ENCODE measurements around the gene C1orf198.

C1orf198 gene

DNA sequence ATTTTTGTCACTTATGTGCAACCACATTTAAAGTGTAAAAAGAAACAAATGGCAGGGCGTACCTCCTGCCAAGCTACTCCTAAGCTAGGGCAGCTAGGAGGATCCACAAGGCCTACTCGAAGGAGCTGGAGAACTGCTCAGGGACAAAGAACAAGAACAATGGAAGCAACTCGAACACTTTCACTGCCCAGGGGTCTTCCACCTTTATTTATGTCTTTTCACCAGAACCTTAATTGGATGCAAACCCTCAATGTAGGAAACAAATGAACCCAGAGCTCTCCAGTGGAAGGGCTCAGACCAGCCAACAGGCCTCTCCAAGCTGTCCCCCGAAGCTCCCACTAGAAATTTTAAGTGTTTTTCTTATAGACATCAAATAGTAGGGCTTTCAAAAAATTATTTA, 39.9 kb downstream of the C1orf198 start:
- DNase-seq: no peak

DNA sequence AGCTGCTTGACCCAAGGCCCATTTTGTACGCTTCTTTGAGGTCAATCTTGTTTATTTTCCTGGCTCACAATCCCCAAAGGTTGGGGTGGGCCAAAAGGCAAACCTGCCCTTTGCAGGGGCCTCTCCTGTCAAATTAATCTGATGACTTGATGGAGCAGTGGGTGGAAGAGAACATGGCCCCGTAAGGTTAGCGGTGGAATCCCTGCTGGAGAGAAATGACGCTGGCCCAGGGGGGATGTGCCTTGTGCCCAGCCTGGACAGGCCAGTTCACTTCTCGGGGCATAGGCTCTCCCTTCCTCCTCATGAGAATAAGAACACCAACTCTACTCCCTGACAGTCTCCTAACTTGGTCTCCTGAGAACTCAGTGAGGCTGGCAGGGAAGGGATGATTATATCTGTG, 40.5 kb downstream of the C1orf198 start:
- no peak for DNase-seq

DNA sequence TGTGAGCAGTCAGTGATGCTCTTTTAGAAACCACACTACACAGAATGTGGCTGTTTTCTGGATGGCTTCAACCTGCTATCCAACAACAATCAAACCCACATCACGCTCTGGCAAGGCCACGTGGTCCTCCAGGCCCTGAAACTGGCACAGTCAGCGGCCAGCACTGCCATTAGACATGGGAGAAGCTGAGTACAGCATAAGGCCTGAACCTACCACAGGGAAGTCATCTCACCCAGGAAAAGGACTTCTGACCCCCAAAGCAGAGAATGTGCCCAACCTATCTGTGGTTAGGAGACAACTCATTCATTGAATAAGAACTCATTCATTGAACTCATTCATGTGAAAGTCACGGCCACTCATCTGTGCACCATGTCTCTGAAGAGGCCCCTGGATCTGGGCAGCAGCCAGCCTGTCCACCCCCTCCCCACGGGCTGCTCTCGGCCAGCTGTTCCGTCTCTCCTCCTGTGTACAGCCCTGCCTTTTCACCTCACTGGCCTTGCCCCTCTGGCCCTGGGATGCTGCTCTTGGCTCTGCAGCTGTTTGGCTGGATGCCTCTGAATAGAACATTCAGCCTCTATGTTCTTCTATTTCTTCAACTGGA, 41.1 kb downstream of the C1orf198 start:
- DNase-seq: no peak

DNA sequence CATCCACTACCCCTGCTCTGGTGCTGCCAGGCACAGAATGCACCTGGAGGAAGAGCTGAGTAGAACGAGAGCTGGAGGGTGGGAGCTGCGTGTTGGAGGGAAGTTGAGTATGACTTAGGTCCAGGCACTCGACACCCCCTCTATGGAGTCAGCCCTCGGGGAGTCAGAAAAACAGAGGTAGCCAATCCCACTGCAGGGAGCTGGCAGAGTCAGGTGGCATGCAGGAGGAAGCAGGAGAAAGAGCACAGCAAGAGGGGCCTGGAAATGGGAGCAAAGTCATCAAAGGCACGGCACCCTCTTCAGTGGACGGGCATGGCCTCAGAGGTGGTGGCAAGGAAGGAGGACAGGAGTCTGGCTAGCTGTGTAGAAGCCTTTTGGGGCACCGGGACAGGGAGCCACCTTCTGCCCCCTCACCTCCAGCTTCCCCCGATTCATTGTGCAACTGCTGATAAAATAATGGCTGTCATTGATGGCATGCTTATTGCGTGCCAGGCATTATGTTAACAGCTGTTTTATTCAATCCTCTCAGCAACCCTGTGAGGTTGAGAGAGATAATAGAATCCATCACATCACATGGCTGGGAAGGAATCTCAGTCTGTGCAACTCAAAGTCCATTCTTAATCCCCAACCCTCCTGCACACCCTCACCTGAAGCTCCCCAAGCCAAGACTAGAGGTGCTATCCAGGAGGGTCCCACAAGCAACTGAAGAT, 42.0 kb downstream of the C1orf198 start:
- DNase-seq: no peak

DNA sequence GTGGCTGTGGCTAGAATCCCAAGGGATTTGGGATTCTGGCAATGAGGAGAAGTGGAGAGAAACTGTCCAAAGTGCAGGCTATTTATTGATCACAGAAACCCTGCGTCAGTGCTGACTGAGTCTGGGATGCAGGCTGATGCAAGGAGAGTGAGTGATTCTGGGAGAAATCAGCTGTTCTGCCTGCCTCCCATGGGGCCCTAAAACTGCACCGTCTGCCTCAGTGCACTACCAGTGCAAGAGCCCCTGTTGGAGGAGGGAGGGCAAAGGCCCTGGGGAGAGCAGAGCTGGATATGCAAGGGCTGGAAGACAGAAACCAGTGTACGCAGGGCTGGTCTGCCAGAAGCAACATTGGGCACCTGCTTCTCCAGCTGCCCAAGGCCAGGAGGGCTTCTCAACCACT, 42.6 kb downstream of the C1orf198 start:
- no peak for DNase-seq

- DNase-seq: no peak
These were observed 43.2 kb downstream of the C1orf198 start for GRCh38 chr1:230824919-230825721.

DNA sequence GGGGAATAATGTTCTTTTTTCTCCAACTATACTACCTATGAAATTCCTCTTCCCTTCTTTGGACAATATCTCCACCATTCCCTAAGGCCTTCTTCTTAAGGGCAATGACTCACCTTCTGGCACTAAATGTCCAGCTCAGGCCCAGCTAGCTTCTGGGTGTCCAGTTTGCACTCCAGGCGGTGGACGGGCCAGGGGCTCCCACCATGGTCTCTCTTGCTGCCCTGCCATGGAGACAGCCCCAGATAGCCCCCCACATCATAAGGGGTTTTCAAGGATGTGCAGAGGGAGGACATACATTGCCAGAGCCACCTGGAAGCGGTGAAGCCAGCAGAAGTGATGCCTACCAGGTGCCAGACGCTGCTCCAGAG, 43.8 kb downstream of the C1orf198 start:
- DNase-seq: no peak

DNA sequence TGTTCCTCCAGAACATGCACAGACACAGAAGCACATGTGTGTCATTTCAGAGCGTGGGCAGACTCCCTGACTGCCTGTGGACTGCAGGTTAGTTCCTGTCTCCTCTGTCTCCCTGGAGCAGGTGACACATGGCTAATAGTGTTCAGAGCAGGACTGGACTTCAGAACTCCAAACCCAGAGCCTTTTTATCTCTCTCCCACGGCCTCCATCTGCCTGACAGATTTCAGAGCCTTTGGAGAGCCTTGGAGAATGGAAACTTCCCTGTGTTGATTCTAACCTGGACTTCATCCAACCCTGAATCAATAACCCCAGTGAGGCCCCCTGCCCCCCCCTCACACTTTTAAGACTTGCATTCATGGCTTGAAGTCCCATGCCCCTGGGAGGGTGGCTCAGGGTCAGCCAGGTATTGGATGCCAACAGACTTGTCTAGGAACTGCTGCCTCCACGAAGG, 44.4 kb downstream of the C1orf198 start:
- DNase-seq: no peak

DNA sequence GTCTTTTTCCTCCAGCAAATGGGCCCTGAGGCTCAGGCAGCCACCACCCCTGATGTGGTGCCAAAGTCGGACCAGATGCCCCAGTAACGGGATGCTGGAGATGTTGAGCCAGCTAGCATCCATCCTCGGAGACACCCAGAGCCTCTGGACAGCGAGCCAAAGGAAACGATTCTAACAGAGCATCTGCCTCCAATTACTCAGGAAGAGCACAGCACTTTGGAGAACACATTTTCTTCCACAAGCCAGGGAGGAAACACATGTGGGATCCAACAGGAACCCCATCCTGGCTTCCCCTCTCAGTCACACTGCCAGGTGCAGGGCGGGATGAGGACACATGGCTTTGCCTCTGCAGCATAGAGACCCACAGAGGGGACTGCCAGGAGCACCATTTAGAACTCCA, 44.9 kb downstream of the C1orf198 start:
- DNase-seq: no peak

DNA sequence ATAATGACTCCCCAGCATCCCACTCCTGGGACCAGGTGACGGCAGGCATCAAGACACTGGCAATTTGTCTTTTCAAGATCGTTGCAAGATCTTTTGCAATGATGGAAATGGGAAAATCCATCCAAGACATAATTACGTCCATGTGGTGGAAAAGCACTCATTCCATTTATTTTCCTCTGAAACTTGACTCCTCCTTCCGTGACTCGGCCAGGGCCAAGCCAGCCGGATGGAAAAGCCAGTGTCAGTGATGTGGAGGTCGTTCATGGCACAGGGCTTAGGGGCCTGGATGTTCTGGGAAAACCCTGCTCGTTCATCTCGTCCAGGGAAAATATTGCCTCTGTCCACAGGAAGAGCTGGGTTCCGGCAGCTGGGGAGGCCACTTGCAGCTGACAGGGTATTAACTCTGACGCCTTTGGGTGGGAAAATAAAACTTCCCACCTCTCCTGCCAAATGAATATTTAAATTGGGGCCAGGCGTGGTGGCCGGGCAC, 46.2 kb downstream of the C1orf198 start:
- no peak for DNase-seq

DNA sequence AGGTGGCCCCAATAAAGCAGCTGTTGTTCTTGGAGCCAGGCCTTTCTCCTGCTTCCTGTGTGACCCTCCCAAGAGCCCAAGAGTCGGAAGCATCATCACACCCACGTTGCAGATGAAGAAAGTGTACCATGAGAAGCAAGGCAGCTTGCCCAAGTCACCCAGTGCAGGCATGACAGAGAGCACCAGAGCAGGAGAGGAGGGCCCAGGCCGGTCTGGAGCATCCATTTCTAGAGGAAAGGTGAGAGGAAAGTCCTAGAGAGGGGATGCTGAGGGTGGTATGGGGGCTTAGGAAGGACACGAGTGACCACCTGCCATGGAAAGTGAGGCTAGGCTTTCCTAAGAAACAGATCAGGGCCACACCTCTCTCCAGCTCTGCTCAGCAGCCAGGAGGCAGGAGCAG, 47.0 kb downstream of the C1orf198 start:
- no peak for DNase-seq

GRCh38 chr1:230820568-230820967, 47.8 kb downstream of the C1orf198 start:
- DNase-seq: no peak

- DNase-seq: no peak
These were observed 48.3 kb downstream of the C1orf198 start for GRCh38 chr1:230819976-230820375.

DNA sequence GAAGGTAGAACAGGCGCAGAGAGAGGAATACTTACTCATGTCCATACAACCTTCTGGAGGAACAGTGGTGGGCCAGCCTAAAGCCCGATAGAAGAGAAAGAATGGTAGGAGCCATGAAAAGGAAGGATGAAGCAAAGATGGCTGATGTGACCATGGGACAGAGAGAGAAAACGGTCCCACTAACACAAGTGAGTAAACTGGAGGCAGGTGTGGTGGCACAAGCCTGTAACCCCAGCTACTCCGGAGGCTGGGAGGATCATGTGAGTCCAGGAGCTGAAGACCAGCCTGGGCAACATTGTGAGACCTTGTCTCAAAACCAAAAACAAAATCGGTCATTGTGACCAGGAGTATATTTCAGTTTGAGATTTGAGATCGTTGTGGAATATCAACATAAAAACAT, 49.4 kb downstream of the C1orf198 start:
- DNase-seq: no peak

DNA sequence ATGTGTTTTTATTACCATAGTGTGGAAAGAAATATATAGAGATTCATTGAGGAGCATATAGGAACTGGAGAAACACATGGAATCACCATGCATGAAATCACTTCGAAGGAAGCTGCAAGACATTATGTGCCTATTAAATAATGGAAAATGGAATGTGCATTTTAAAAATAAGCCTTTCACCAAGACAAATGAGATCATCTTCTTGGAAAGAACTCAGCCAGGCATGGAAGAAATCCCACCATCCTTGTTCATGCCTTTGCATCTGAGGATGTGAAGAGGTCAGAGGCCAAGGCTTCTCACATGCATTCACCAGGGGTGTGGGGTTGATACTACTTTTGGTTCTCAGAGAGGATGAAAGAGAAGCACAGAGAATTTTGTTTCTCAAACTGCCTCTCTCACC, 50.0 kb downstream of the C1orf198 start:
- no peak for DNase-seq

- no peak for DNase-seq
These were observed 52.3 kb downstream of the C1orf198 start for GRCh38 chr1:230816018-230816417.

- DNase-seq: no peak
These were observed 53.2 kb downstream of the C1orf198 start for GRCh38 chr1:230814949-230815692.

- no peak for DNase-seq
These were observed 55.8 kb downstream of the C1orf198 start for GRCh38 chr1:230812568-230812967.

DNA sequence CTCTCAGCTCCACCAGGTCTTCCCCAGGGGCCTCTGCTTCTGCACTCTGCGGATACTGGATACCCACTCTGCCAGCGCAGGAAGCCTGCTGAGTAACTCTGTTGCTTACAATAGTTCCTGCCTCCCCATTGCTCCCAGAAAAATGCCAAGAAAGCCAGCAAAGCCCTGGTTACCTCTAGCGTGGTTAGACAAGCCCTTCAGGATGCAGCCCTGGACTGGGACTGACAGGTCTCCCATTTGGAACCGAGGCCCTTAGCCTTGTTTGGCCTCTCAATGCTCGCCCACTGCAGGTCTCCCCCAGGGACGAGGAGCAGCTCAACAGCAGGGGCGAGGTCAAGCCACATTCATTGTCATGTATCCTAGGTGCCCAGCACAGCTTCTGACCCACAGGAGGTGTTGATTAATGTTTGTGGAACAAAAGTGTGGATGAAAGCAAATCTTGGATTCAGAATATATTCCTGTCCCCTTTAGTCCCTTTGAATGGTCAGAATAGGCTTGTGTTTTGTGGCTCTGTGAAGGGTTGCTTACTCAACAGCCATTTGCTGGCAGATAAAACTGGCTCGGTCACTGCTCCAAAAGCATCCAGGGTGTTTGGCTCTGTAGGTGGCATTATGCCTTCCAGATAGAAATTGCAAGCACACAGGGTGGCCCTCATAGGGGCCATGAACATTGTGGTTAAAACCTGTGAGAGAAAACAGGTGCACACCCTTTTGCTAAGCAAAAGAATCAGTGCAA, 58.9 kb downstream of the C1orf198 start:
- DNase-seq: no peak

DNA sequence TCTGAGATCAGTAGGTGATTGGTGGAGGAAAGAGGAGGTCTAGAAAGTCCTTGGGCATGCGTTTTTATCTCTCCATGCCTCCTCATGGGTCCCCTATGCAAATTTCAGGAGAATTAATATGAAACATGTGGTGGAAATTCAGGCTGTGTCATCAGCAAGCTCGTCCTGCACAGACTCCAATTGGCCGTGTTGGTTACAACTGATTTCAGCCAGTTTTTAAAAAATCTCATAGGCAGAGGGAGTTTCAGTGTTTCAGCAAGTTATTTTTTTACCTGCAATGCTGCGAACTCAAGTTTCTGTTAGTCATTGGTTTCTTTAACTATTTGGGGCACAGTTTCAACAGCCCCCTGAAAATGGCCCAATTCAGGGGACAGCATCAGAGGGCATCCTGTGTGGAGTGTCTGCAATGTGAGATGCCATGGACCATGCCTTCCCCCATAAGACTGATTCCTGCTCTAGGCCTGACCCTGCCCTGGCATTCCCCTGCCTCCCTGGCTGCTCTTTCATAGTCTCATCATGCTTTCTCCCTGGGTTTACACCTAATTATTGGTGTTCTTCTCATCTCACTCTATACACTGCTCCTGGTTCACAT, 59.9 kb downstream of the C1orf198 start:
- DNase-seq: no peak

DNA sequence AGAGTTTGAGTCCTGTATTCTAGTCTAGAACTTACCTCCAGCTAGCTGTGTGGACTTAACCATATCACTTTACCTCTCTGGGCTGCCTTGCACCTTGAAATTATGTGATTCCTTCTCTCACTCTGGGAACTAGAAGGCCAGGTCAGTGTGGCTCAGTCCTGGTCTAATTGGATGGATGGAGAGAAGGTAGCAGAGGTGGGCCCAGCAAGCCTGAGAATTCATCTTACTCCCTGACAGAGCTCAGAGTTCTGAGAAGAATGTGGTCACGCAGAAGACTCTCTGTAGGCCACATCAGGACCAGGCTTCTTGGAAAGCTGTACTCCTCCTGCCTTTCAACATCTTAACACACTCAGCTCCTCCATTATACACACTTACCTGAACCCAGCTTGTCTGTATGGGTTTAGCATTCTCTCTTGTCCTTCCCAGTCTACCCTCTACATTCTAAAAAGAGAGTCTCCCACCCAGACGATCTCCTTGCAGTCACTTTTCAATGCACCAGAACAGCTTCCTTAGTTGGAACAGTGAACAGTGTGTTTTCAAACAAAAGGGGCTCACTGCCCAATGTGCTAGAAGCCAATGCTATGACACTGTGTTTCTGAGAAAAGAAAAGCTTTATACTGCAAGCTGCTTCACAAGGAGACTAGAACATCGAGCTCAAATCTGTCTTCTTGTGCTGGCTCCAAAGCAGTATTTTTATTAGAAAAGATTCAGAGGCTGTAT, 60.6 kb downstream of the C1orf198 start:
- no peak for DNase-seq
